Fibroblast of mammary gland (primary cell): ENCODE measurements around the gene ATP5MG.
"Not testable (repeated sequence)": the region's sequence is repeated elsewhere in the genome, so short reads cannot be mapped to it uniquely, and the experiment has no call there.

Experiments used
- DNase-seq: peaks from one replicate; pipeline ENCODE4 v3.0.0-alpha.2; 2010; ENCODE audit warnings: low read depth
- H3K4me3 ChIP-seq: 2 replicates; pipeline ENCODE4 v1.5.1; 2011; ENCODE audit warnings: low read depth, mild to moderate bottlenecking, low read length, moderate library complexity; ENCODE audit not compliant: control insufficient read depth
- CTCF ChIP-seq: conservative IDR thresholded peaks from 2 replicates; pipeline ENCODE4 v1.5.1; 2011; ENCODE audit warnings: low read depth, low read length, inconsistent platforms; ENCODE audit not compliant: control insufficient read depth, insufficient read depth

Gene ATP5MG

GRCh38 chr11:118406599-118407166 is 5.3 kb downstream of the ATP5MG start:
- no peak overlapping the region for H3K4me3 ChIP-seq
- no peak for TF ChIP-seq CTCF
- peak; percentile 74 for DNase-seq

- no peak for TF ChIP-seq CTCF
- H3K4me3 ChIP-seq = no peak overlapping the region
- DNase-seq = no peak
Measured at GRCh38 chr11:118410055-118410745, 8.8 kb downstream of the ATP5MG start.

GRCh38 chr11:118411530-118411929 is 10.1 kb downstream of the ATP5MG start:
- TF ChIP-seq CTCF = no peak
- no peak for DNase-seq

GRCh38 chr11:118412921-118413320 is 11.5 kb downstream of the ATP5MG start:
- no peak for DNase-seq
- no peak for TF ChIP-seq CTCF

More at GRCh38 chr11:118411530-118411929, 10.1 kb downstream of the ATP5MG start:
- H3K4me3 ChIP-seq = no peak overlapping the region

GRCh38 chr11:118415062-118415738 is 13.8 kb downstream of the ATP5MG start:
- no peak for DNase-seq
- TF ChIP-seq CTCF = no peak
- no peak overlapping the region for H3K4me3 ChIP-seq

More at GRCh38 chr11:118412921-118413320, 11.5 kb downstream of the ATP5MG start:
- H3K4me3 ChIP-seq = no peak overlapping the region

- peak; percentile 94 for DNase-seq
- H3K4me3 ChIP-seq = no peak overlapping the region
- TF ChIP-seq CTCF = no peak
Measured at GRCh38 chr11:118415739-118416068, 14.3 kb downstream of the ATP5MG start.

GRCh38 chr11:118416900-118417299 is 15.5 kb downstream of the ATP5MG start:
- DNase-seq, H3K4me3 ChIP-seq: not testable (repeated sequence)
